ENCODE data around the gene NCOA1.

DNA sequence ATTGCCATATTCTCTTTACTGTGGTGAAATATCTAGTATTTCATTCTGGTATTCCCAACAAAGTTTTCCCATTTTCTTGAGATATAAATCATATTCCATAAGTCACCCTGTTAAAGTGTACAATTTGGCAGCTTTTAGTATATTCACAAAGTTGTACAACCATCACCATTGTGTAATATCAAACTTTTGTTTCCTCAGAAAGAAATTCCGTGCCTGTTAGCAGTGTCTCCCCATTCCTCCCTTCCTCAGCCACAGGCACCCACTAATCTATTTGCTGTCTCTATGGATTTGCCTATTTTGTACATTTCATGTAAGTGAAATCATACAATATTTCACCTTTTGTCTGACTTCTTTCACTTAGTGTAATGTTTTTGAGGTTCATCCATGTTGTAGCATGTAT is 19.7 kb downstream of the NCOA1 start:
- no peak for TF ChIP-seq EZH2 (IDR thresholded peaks at IDR 0.05; ENCODE audit: borderline replicate concordance, insufficient read depth, low read length, poor library complexity, severe bottlenecking)
- TF ChIP-seq, protein P1, sequence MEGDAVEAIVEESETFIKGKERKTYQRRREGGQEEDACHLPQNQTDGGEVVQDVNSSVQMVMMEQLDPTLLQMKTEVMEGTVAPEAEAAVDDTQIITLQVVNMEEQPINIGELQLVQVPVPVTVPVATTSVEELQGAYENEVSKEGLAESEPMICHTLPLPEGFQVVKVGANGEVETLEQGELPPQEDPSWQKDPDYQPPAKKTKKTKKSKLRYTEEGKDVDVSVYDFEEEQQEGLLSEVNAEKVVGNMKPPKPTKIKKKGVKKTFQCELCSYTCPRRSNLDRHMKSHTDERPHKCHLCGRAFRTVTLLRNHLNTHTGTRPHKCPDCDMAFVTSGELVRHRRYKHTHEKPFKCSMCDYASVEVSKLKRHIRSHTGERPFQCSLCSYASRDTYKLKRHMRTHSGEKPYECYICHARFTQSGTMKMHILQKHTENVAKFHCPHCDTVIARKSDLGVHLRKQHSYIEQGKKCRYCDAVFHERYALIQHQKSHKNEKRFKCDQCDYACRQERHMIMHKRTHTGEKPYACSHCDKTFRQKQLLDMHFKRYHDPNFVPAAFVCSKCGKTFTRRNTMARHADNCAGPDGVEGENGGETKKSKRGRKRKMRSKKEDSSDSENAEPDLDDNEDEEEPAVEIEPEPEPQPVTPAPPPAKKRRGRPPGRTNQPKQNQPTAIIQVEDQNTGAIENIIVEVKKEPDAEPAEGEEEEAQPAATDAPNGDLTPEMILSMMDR (IDR thresholded peaks at IDR 0.05; ENCODE audit: poor library complexity, severe bottlenecking), result no peak
